ENCODE results near the gene ERVFRD-1.
A peak's percentile ranks its signal among the peaks of the same experiment; 100 is the strongest.

DNA sequence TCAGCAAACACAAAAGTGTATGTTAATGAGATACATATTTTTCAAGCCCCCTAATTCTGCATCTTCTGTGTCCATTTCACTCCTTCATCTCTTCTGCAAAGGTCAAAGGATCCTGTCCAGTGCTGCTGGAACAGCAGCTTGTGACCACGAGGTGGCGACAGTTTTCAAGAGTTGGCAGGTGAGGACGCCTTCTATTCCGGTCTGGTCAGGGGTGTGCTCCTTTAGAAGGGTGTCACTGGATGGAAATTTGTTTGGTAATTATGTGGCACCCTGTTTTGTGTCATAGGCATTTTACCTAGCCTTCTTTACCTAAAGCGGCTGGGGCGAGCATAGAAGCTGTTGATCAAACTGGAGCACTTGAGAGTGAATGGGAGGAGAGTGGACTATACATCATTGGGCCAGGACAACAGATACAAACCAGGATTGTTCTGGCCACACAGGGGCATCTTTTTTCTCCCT, 32.9 kb upstream of the ERVFRD-1 start:
- TF ChIP-seq POLR2A (IDR thresholded peaks at IDR 0.05), result no peak
- TF ChIP-seq, protein P1, sequence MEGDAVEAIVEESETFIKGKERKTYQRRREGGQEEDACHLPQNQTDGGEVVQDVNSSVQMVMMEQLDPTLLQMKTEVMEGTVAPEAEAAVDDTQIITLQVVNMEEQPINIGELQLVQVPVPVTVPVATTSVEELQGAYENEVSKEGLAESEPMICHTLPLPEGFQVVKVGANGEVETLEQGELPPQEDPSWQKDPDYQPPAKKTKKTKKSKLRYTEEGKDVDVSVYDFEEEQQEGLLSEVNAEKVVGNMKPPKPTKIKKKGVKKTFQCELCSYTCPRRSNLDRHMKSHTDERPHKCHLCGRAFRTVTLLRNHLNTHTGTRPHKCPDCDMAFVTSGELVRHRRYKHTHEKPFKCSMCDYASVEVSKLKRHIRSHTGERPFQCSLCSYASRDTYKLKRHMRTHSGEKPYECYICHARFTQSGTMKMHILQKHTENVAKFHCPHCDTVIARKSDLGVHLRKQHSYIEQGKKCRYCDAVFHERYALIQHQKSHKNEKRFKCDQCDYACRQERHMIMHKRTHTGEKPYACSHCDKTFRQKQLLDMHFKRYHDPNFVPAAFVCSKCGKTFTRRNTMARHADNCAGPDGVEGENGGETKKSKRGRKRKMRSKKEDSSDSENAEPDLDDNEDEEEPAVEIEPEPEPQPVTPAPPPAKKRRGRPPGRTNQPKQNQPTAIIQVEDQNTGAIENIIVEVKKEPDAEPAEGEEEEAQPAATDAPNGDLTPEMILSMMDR (IDR thresholded peaks at IDR 0.05), result peak; percentile 91 to 95 (median 93)

All from right lobe of liver (tissue), 4 donors.